A549 (cell line): Measurements from ENCODE around the gene DNA2. TPM values are rescaled to one million over a fixed set of nuclear protein-coding genes. Genes with fewer than 3 reads are reported as not detected.

ENCODE experiments used
- ATAC-seq, 2 experiments: fragments of 200-7000 bp in 1 of 2; fragments of >200 bp in 1 of 2; cut with Nextera tagmentation in 1 of 2; cut with Tn5 transposase in 1 of 2; 3 replicates each; pipeline versions ENCODE4 v1.8.0 to v1.9.1; 2018 to 2020; ENCODE audit warnings: mild to moderate bottlenecking in 1 of 2, moderate library complexity in 1 of 2
- CTCF ChIA-PET: fragments of 300-600 bp; sonication (Branson Sonifier 250); formaldehyde crosslinking; extraction: SDS; loops from one replicate; lab custom pipeline; 2021; ENCODE audit warnings: antibody characterized with exemption, inconsistent platforms; lab: Yijun Ruan, JAX
- POLR2A ChIA-PET: fragments of 350-600 bp; formaldehyde crosslinking; extraction: SDS; loops from one replicate; lab custom pipeline; 2021; ENCODE audit warnings: antibody characterized with exemption, inconsistent platforms; lab: Yijun Ruan, JAX
- DNase-seq, 2 experiments: peaks; one replicate each; pipeline versions ENCODE4 v3.0.0 to v3.0.0-alpha.2; 2011 to 2016; ENCODE audit warnings: low read depth in 1 of 2, low spot score in 1 of 2
- FAIRE-seq: peaks from 2 replicates; lab custom pipeline; 2011; peaks lifted over from hg19 to GRCh38; lab: Jason Lieb, UNC
- H3K27ac ChIP-seq, 2 experiments: fragments of >200 bp; sonication (Bioruptor Twin); formaldehyde crosslinking; 3 replicates each; pipeline ENCODE4 v1.5.1; 2016 to 2017
- H3K4me1 ChIP-seq: fragments of >200 bp; sonication (Bioruptor Twin); formaldehyde crosslinking; 3 replicates; pipeline ENCODE4 v1.6.1; 2016
- H3K4me2 ChIP-seq: fragments of >200 bp; sonication (Bioruptor Twin); formaldehyde crosslinking; 3 replicates; pipeline ENCODE4 v1.6.1; 2016
- H3K4me3 ChIP-seq: fragments of >200 bp; sonication (Bioruptor Twin); formaldehyde crosslinking; 3 replicates; pipeline ENCODE4 v1.5.1; 2016
- H3K9me3 ChIP-seq: fragments of >200 bp; sonication (Bioruptor Twin); formaldehyde crosslinking; 3 replicates; pipeline ENCODE4 v1.6.1; 2016
- ATOH8 ChIP-seq: fragments of 250-450 bp; sonication (Bioruptor Pico); IDR thresholded peaks from 2 replicates; pipeline ENCODE4 v1.5.0; 2020; ENCODE audit warnings: low read depth, mild to moderate bottlenecking, moderate library complexity
- BCL3 ChIP-seq: fragments of >200 bp; sonication (Bioruptor Twin); formaldehyde crosslinking; IDR thresholded peaks from 3 replicates; pipeline ENCODE4 v1.6.1; 2016
- CHD4 ChIP-seq: fragments of 200-600 bp; sonication (generic); IDR thresholded peaks from 2 replicates; pipeline ENCODE4 v1.6.1; 2016; ENCODE audit warnings: antibody characterized with exemption, mild to moderate bottlenecking, borderline replicate concordance
- E2F6 ChIP-seq: IDR thresholded peaks from 2 replicates; pipeline ENCODE4 v1.6.1; 2012; ENCODE audit warnings: low read depth, borderline replicate concordance
- EHF ChIP-seq: fragments of 250-450 bp; sonication (Bioruptor Pico); IDR thresholded peaks from 2 replicates; pipeline ENCODE4 v1.5.0; 2020; ENCODE audit warnings: mild to moderate bottlenecking
- FOSB ChIP-seq: fragments of 250-450 bp; sonication (Bioruptor Pico); IDR thresholded peaks from 2 replicates; pipeline ENCODE4 v1.5.0; 2020; ENCODE audit warnings: mild to moderate bottlenecking, moderate library complexity
- FOSL2 ChIP-seq, 2 experiments: fragments of 450-650 bp in 1 of 2; fragments of >200 bp in 1 of 2; sonication (Bioruptor Twin) in 1 of 2; formaldehyde crosslinking; IDR thresholded peaks; 2 replicates each; pipeline versions ENCODE4 v1.5.0 to v1.6.1; 2016 to 2020; ENCODE audit warnings: mild to moderate bottlenecking in 1 of 2, moderate library complexity in 1 of 2
- FOXS1 ChIP-seq: fragments of 250-450 bp; sonication (Bioruptor Pico); IDR thresholded peaks from 2 replicates; pipeline ENCODE4 v1.5.0; 2020; ENCODE audit warnings: mild to moderate bottlenecking, moderate library complexity
- GATA3 ChIP-seq: IDR thresholded peaks from 2 replicates; pipeline ENCODE4 v1.6.1; 2012; ENCODE audit warnings: borderline replicate concordance
- HDAC2 ChIP-seq: fragments of 200-600 bp; sonication (generic); IDR thresholded peaks from 2 replicates; pipeline ENCODE4 v1.6.1; 2016
- HES2 ChIP-seq: fragments of >200 bp; sonication (Bioruptor Twin); formaldehyde crosslinking; IDR thresholded peaks from 2 replicates; pipeline ENCODE4 v1.6.1; 2016
- HMGXB4 ChIP-seq: fragments of 250-450 bp; sonication (Bioruptor Pico); IDR thresholded peaks from 2 replicates; pipeline ENCODE4 v1.5.0; 2021; ENCODE audit warnings: mild to moderate bottlenecking, moderate library complexity, borderline replicate concordance
- HOXB13 ChIP-seq: fragments of 250-450 bp; sonication (Bioruptor Pico); IDR thresholded peaks from 2 replicates; pipeline ENCODE4 v1.5.0; 2020; ENCODE audit warnings: low read depth, mild to moderate bottlenecking, moderate library complexity
- JUN ChIP-seq, 2 experiments: fragments of >200 bp; sonication (Bioruptor Twin); formaldehyde crosslinking; IDR thresholded peaks; 2 replicates in 1 of 2; 3 replicates in 1 of 2; pipeline ENCODE4 v1.6.1; 2016 to 2017
- KDM1A ChIP-seq: fragments of 200-600 bp; sonication (generic); IDR thresholded peaks from 2 replicates; pipeline ENCODE4 v1.6.1; 2016; ENCODE audit warnings: low read depth, mild to moderate bottlenecking
- KDM5A ChIP-seq: fragments of 200-600 bp; sonication (generic); IDR thresholded peaks from 2 replicates; pipeline ENCODE4 v1.6.1; 2016; ENCODE audit warnings: antibody characterized with exemption, mild to moderate bottlenecking
- MAX ChIP-seq: IDR thresholded peaks from 2 replicates; pipeline ENCODE4 v1.6.1; 2012
- MAZ ChIP-seq: fragments of 150-350 bp; IDR thresholded peaks from 2 replicates; pipeline ENCODE4 v1.6.1; 2014; ENCODE audit warnings: antibody characterized with exemption, low read depth, low read length, borderline replicate concordance
- MYC ChIP-seq: IDR thresholded peaks from 2 replicates; pipeline ENCODE4 v1.6.1; 2012; ENCODE audit warnings: mild to moderate bottlenecking, inconsistent platforms, low read length, improper control_type of control experiment, borderline replicate concordance
- POLR2A ChIP-seq: IDR thresholded peaks from 2 replicates; pipeline ENCODE4 v1.6.1; 2012; ENCODE audit warnings: mild to moderate bottlenecking, low read length
- RFX5 ChIP-seq: fragments of 450-650 bp; IDR thresholded peaks from 2 replicates; pipeline ENCODE4 v1.7.1; 2014; ENCODE audit warnings: antibody characterized with exemption, mild to moderate bottlenecking, moderate library complexity
- TP53 ChIP-seq: fragments of 250-450 bp; sonication (Bioruptor Pico); IDR thresholded peaks from 2 replicates; pipeline ENCODE4 v1.5.0; 2021; ENCODE audit warnings: mild to moderate bottlenecking, moderate library complexity
- USF2 ChIP-seq: fragments of 450-650 bp; IDR thresholded peaks from 2 replicates; pipeline ENCODE4 v1.6.1; 2014; ENCODE audit warnings: antibody characterized with exemption
- WGBS: methylation state at CpG from one replicate; pipeline ENCODE4 v1.1.6; 2017; ENCODE audit errors: missing lambda C conversion rate; 5-methylcytosine and 5-hydroxymethylcytosine counted together
- polyA minus RNA-seq: library from RNA; depleted of rRNA, polyadenylated mRNA; stranded (reverse); fragments of >200 nt; gene quantifications from 2 replicates; pipeline ENCODE4 v1.2.3, GENCODE V29; 2011; rRNA and poly(A)+ RNA removed
- polyA plus RNA-seq, 4 experiments: library from polyadenylated mRNA; depleted of rRNA in 3 of 4; stranded (reverse); fragments of >200 nt; fragmentation: RNase III in 1 of 4; extraction: RNeasy Plus Mini Kit Qiagen cat#74134 plus additional on column Dnase treatment in 1 of 4; gene quantifications; 2 replicates in 3 of 4; 3 replicates in 1 of 4; pipeline ENCODE4 v1.2.3, GENCODE V29; 2011 to 2017

DNA2 gene
- polyA plus RNA-seq (2011; rRNA removed): 15.6 and 20.1 TPM in 2 replicates
- polyA plus RNA-seq (2012; cell fraction: cytosol; rRNA removed): 6.2 and 7.2 TPM in 2 replicates
- 6.8 and 11.1 TPM in 2 replicates for polyA plus RNA-seq (2012; cell fraction: nucleus; rRNA removed)
- 13.4 to 16.5 TPM (median 14.5 TPM) in 3 replicates for polyA plus RNA-seq (2017; fragmentation: RNase III; extraction: RNeasy Plus Mini Kit Qiagen cat#74134 plus additional on column Dnase treatment)
- 4.9 and 5.3 TPM in 2 replicates for polyA minus RNA-seq

- H3K27ac ChIP-seq: peak within 1 kb of the TSS; percentile 80 to 92
- TF ChIP-seq E2F6 (peak; percentile 98), MAX (peak; percentile 99), HMGXB4 (CRISPR knock-in tag) (peak; percentile 49; the same call in 1 of the 2 replicates), GATA3 (no peak), KDM1A (peak; percentile 51; the same call in 1 of the 2 replicates), FOSL2 (IDR thresholded peaks at IDR 0.05) (no peak), FOSL2 (CRISPR knock-in tag; IDR thresholded peaks at IDR 0.05) (no peak), HES2 (no peak), HOXB13 (CRISPR knock-in tag) (peak; percentile 93), BCL3 (peak; percentile 61; the same call in 2 of the 3 replicates), KDM5A (peak; percentile 84), HDAC2 (peak; percentile 77; the same call in 1 of the 2 replicates), MAZ (0 out of 2 replicates have a peak, but pooled peaks have one; percentile 38), USF2 (peak; percentile 64; the same call in 1 of the 2 replicates), EHF (CRISPR knock-in tag) (peak; percentile 70; the same call in 1 of the 2 replicates), CHD4 (no peak), FOXS1 (CRISPR knock-in tag) (peak; percentile 77; the same call in 1 of the 2 replicates), RFX5 (no peak), ATOH8 (peak; percentile 90; the same call in 1 of the 2 replicates), JUN (IDR thresholded peaks at IDR 0.05) (peak; percentile 12 to 72; a peak in 2 of 5 replicates), POLR2A (peak; percentile 74), TP53 (CRISPR knock-in tag) (peak; percentile 87), FOSB (CRISPR knock-in tag) (no peak; the same call in 1 of the 2 replicates), MYC (peak; percentile 91)
- H3K4me3 ChIP-seq: peak within 1 kb of the TSS; percentile 73
- 8% methylated on average over 46 of the region's 46 CpGs for WGBS
- H3K9me3 ChIP-seq: no peaks in the 10 kb centered on the region
- POLR2A ChIA-PET: interaction anchor here (0.9 to 1.3 kb wide), 4 partner anchors 25 to 355 kb away, joined by 3 to 4 read pairs (median 3); partner anchors contain the start of genes CCAR1, RUFY2 and STOX1
- CTCF ChIA-PET: no interaction called here
- ATAC-seq: peak; percentile 93 to 96
- FAIRE-seq: no peak
- H3K4me1 ChIP-seq: peaks cover 11% of the 10 kb centered on the region
- DNase-seq: peak; percentile 81 to 93
- H3K4me2 ChIP-seq: peak within 1 kb of the TSS; percentile 89
These were observed at the start of gene DNA2 for GRCh38 chr10:68471586-68472408. DNA2 (minus strand) TSS chr10:68471973; CDS start chr10:68471864, 109 bp downstream.
